Activated T-helper 1 cell treated with anti-CD3 and anti-CD28 coated beads, Interleukin-12 subunit alpha, Interleukin-12 subunit beta, Interleukin-2, Interleukin-4 antibody, amounts not matched to agents 30 ng/mL and 10 ng/mL and 1 ng/mL, durations not matched to agents 14 hours and 24 hours and 36 hours (primary cell): ENCODE data around the gene TRIM49D1. TPM values are rescaled to one million over a fixed set of nuclear protein-coding genes. Genes with fewer than 3 reads are reported as not detected.
"Not testable (repeated sequence)": the region's sequence is repeated elsewhere in the genome, so short reads cannot be mapped to it uniquely, and the experiment has no call there.

ENCODE experiments used
- DNase-seq: peaks from one replicate; pipeline ENCODE4 v3.0.0; 2021; ENCODE audit warnings: low spot score
- H3K27ac Mint-ChIP-seq: one replicate; pipeline ENCODE4 v1.8.0; 2021; ENCODE audit warnings: mild to moderate bottlenecking, mixed read lengths
- H3K27me3 Mint-ChIP-seq: one replicate; pipeline ENCODE4 v1.8.0; 2022; ENCODE audit warnings: mild to moderate bottlenecking, moderate library complexity, mixed read lengths; ENCODE audit not compliant: insufficient read depth
- H3K36me3 Mint-ChIP-seq: one replicate; pipeline ENCODE4 v1.8.0; 2021; ENCODE audit warnings: low read depth, mixed read lengths
- H3K4me1 Mint-ChIP-seq: one replicate; pipeline ENCODE4 v1.8.0; 2021; ENCODE audit warnings: low read depth, mixed read lengths
- H3K4me3 Mint-ChIP-seq: one replicate; pipeline ENCODE4 v1.8.0; 2021; ENCODE audit warnings: mild to moderate bottlenecking, moderate library complexity, mixed read lengths
- H3K9me3 Mint-ChIP-seq: one replicate; pipeline ENCODE4 v1.8.0; 2021; ENCODE audit warnings: mixed read lengths
- intact Hi-C: fragments of 100-400 bp; cut with micrococcal nuclease; formaldehyde crosslinking; loops from one replicate; pipeline ENCODE4 v1.15.1; 2024
- total RNA-seq: library from RNA; stranded (reverse); gene quantifications from 2 replicates; pipeline ENCODE4 v1.2.3, GENCODE V29; 2022

TRIM49D1 gene
- total RNA-seq = not detected in 2 replicates

GRCh38 chr11:89922195-89922660, at the start of gene TRIM49D1:
Gene TRIM49D1, minus strand, starts transcription at chr11:89922245. Its CDS starts 4,535 bp downstream, at chr11:89917710.
- DNase-seq = no peak
- Mint-ChIP-seq H3K4me1 (no peaks in the 10 kb centered on the region), H3K27ac (no peak within 1 kb of the TSS), H3K27me3 (no peaks in the 10 kb centered on the region), H3K36me3 (no peaks in the 10 kb centered on the region), H3K4me3 (no peak within 1 kb of the TSS), H3K9me3 (no peaks in the 10 kb centered on the region)
- intact Hi-C loops = no loop called here

- DNase-seq, H3K36me3 Mint-ChIP-seq, H3K9me3 Mint-ChIP-seq, H3K27ac Mint-ChIP-seq, H3K4me3 Mint-ChIP-seq, intact Hi-C loops, H3K4me1 Mint-ChIP-seq, H3K27me3 Mint-ChIP-seq: not testable (repeated sequence)
Measured at GRCh38 chr11:89965737-89966136, 43.7 kb upstream of the TRIM49D1 start, which contains the start of gene TRIM64. Gene TRIM64, plus strand, starts transcription at chr11:89966037. Its CDS starts 2,467 bp downstream, at chr11:89968504.

GRCh38 chr11:89960833-89961232, 38.8 kb upstream of the TRIM49D1 start:
- intact Hi-C loops, H3K27me3 Mint-ChIP-seq, H3K27ac Mint-ChIP-seq, DNase-seq, H3K4me3 Mint-ChIP-seq, H3K4me1 Mint-ChIP-seq, H3K9me3 Mint-ChIP-seq, H3K36me3 Mint-ChIP-seq: not testable (repeated sequence)

GRCh38 chr11:89923764-89924163, 1.7 kb upstream of the TRIM49D1 start, which contains the start of gene TRIM49D2:
Gene TRIM49D2, plus strand, starts transcription at chr11:89924064. Its CDS starts 2,698 bp downstream, at chr11:89926762.
- H3K4me1 Mint-ChIP-seq, H3K4me3 Mint-ChIP-seq, DNase-seq, H3K36me3 Mint-ChIP-seq, H3K27ac Mint-ChIP-seq, H3K9me3 Mint-ChIP-seq, H3K27me3 Mint-ChIP-seq, intact Hi-C loops: not testable (repeated sequence)

GRCh38 chr11:89900809-89901208, 21.2 kb downstream of the TRIM49D1 start:
- DNase-seq, H3K4me1 Mint-ChIP-seq, H3K9me3 Mint-ChIP-seq, H3K27ac Mint-ChIP-seq, H3K4me3 Mint-ChIP-seq, H3K36me3 Mint-ChIP-seq, intact Hi-C loops, H3K27me3 Mint-ChIP-seq: not testable (repeated sequence)

- intact Hi-C loops, DNase-seq, H3K4me3 Mint-ChIP-seq: not testable (repeated sequence)
Measured at GRCh38 chr11:89893245-89893644, 28.8 kb downstream of the TRIM49D1 start.

GRCh38 chr11:89877511-89877910, 44.5 kb downstream of the TRIM49D1 start:
- H3K27me3 Mint-ChIP-seq, H3K9me3 Mint-ChIP-seq, H3K4me3 Mint-ChIP-seq, DNase-seq, intact Hi-C loops, H3K27ac Mint-ChIP-seq, H3K4me1 Mint-ChIP-seq, H3K36me3 Mint-ChIP-seq: not testable (repeated sequence)

More at GRCh38 chr11:89893245-89893644, 28.8 kb downstream of the TRIM49D1 start:
- H3K36me3 Mint-ChIP-seq, H3K27me3 Mint-ChIP-seq, H3K4me1 Mint-ChIP-seq, H3K27ac Mint-ChIP-seq, H3K9me3 Mint-ChIP-seq: not testable (repeated sequence)

- H3K4me1 Mint-ChIP-seq, H3K9me3 Mint-ChIP-seq, H3K4me3 Mint-ChIP-seq, intact Hi-C loops, H3K36me3 Mint-ChIP-seq, H3K27ac Mint-ChIP-seq, DNase-seq, H3K27me3 Mint-ChIP-seq: not testable (repeated sequence)
Measured at GRCh38 chr11:89872588-89872987, 49.5 kb downstream of the TRIM49D1 start.

GRCh38 chr11:89865223-89865622, 56.8 kb downstream of the TRIM49D1 start:
- H3K27ac Mint-ChIP-seq, intact Hi-C loops, H3K4me3 Mint-ChIP-seq: not testable (repeated sequence)

GRCh38 chr11:89863906-89864704, 57.9 kb downstream of the TRIM49D1 start:
- H3K27ac Mint-ChIP-seq, DNase-seq, intact Hi-C loops, H3K4me1 Mint-ChIP-seq, H3K9me3 Mint-ChIP-seq, H3K4me3 Mint-ChIP-seq, H3K27me3 Mint-ChIP-seq, H3K36me3 Mint-ChIP-seq: not testable (repeated sequence)

More at GRCh38 chr11:89865223-89865622, 56.8 kb downstream of the TRIM49D1 start:
- not testable (repeated sequence) for H3K4me1 Mint-ChIP-seq, H3K27me3 Mint-ChIP-seq, H3K9me3 Mint-ChIP-seq, DNase-seq, H3K36me3 Mint-ChIP-seq

Other genes with a start within 250 kb of the TRIM49D1 start
- gene TRIM77, start 211.9 kb downstream of the TRIM49D1 start, total RNA-seq = not detected in 2 replicates
- not detected in 2 replicates for gene TRIM49, start 113.7 kb downstream of the TRIM49D1 start, total RNA-seq
- gene TRIM64B, start 43.8 kb downstream of the TRIM49D1 start, total RNA-seq = not detected in 2 replicates
- not detected in 2 replicates for gene TRIM49D2, start 1.8 kb upstream of the TRIM49D1 start, total RNA-seq
- not detected in 2 replicates for gene TRIM64, start 43.8 kb upstream of the TRIM49D1 start, total RNA-seq
- gene TRIM49C, start 108.9 kb upstream of the TRIM49D1 start, total RNA-seq = not detected in 2 replicates
- gene UBTFL1, start 163.7 kb upstream of the TRIM49D1 start, total RNA-seq = not detected in 2 replicates
- gene NAALAD2, start 212.4 kb upstream of the TRIM49D1 start, total RNA-seq = not detected in 2 replicates